Activated CD4-positive, alpha-beta T cell treated with anti-CD3 and anti-CD28 coated beads, Interleukin-2, amount 50 U/mL, for 1 hour (primary cell): ENCODE measurements around the gene NMD3.
"Not testable (repeated sequence)": the region's sequence is repeated elsewhere in the genome, so short reads cannot be mapped to it uniquely, and the experiment has no call there.

ENCODE experiments used
- DNase-seq: peaks from one replicate; pipeline ENCODE4 v3.0.0-alpha.2; 2020

Gene NMD3

GRCh38 chr3:161231861-161232260, 10.8 kb downstream of the NMD3 start:
- no peak for DNase-seq

- no peak for DNase-seq
Measured at GRCh38 chr3:161233557-161233956, 12.4 kb downstream of the NMD3 start.

GRCh38 chr3:161236240-161236639, 15.1 kb downstream of the NMD3 start:
- DNase-seq = no peak

GRCh38 chr3:161239700-161240099, 18.6 kb downstream of the NMD3 start:
- no peak for DNase-seq

- DNase-seq = no peak
Measured at GRCh38 chr3:161244538-161244937, 23.4 kb downstream of the NMD3 start.

- no peak for DNase-seq
Measured at GRCh38 chr3:161247049-161247448, 25.9 kb downstream of the NMD3 start.

- DNase-seq = no peak
Measured at GRCh38 chr3:161250116-161250515, 29.0 kb downstream of the NMD3 start.

- DNase-seq = no peak
Measured at GRCh38 chr3:161251716-161252115, 30.6 kb downstream of the NMD3 start.

GRCh38 chr3:161252143-161252542, 31.0 kb downstream of the NMD3 start:
- no peak for DNase-seq

GRCh38 chr3:161253711-161254110, 32.6 kb downstream of the NMD3 start:
- DNase-seq = no peak

GRCh38 chr3:161254861-161255260, 33.8 kb downstream of the NMD3 start:
- DNase-seq = no peak

GRCh38 chr3:161263057-161263456, 41.9 kb downstream of the NMD3 start:
- DNase-seq = no peak

GRCh38 chr3:161264852-161265251, 43.7 kb downstream of the NMD3 start:
- no peak for DNase-seq

- DNase-seq = no peak
Measured at GRCh38 chr3:161265916-161266571, 44.9 kb downstream of the NMD3 start.

- no peak for DNase-seq
Measured at GRCh38 chr3:161266731-161267150, 45.6 kb downstream of the NMD3 start.

- no peak for DNase-seq
Measured at GRCh38 chr3:161267646-161268045, 46.5 kb downstream of the NMD3 start.

- DNase-seq = no peak
Measured at GRCh38 chr3:161268601-161269000, 47.5 kb downstream of the NMD3 start.

GRCh38 chr3:161270991-161271390, 49.9 kb downstream of the NMD3 start:
- DNase-seq = no peak

GRCh38 chr3:161271646-161272045, 50.5 kb downstream of the NMD3 start:
- DNase-seq = no peak

- DNase-seq = no peak
Measured at GRCh38 chr3:161272524-161272923, 51.4 kb downstream of the NMD3 start.

GRCh38 chr3:161273589-161274218, 52.6 kb downstream of the NMD3 start:
- peak; percentile 26 for DNase-seq

GRCh38 chr3:161274691-161275298, 53.7 kb downstream of the NMD3 start:
- peak; percentile 17 for DNase-seq

GRCh38 chr3:161275919-161276318, 54.8 kb downstream of the NMD3 start:
- no peak for DNase-seq

- DNase-seq = not testable (repeated sequence)
Measured at GRCh38 chr3:161282387-161282786, 61.3 kb downstream of the NMD3 start.
